ENCODE data around the gene SMYD5. TPM values are rescaled to one million over a fixed set of nuclear protein-coding genes. Genes with fewer than 3 reads are reported as not detected.

The SMYD5 gene
- total and polyA plus RNA-seq, 9 of the 15 experiments (the other 6 are each of a cell fraction or from before 2014, with no cell fraction given): 11.4 to 56.8 (median 32.0) TPM

- TF ChIP-seq RREB1 (CRISPR knock-in tag; IDR thresholded peaks at IDR 0.05) (no peak), TCF7L2 (IDR thresholded peaks at IDR 0.05; ENCODE audit: low read depth, low read length) (no peak), DDX20 (tag; IDR thresholded peaks at IDR 0.05; ENCODE audit: low read depth) (no peak), ZNF398 (CRISPR knock-in tag; IDR thresholded peaks at IDR 0.05) (no peak), KLF6 (CRISPR knock-in tag; IDR thresholded peaks at IDR 0.05; ENCODE audit: borderline replicate concordance) (no peak), HCFC1 (IDR thresholded peaks at IDR 0.05; ENCODE audit: low read depth, low read length) (peak; percentile 32), SRSF9 (IDR thresholded peaks at IDR 0.05; ENCODE audit: borderline replicate concordance, low read depth, low read length) (no peak), ZNF121 (CRISPR knock-in tag; conservative IDR thresholded peaks at IDR 0.05) (no peak), ZBTB9 (CRISPR knock-in tag; IDR thresholded peaks at IDR 0.05) (no peak), TRIM25 (IDR thresholded peaks at IDR 0.05; ENCODE audit: borderline replicate concordance) (no peak), ZNF444 (CRISPR knock-in tag; IDR thresholded peaks at IDR 0.05) (no peak), ZNF12 (CRISPR knock-in tag; IDR thresholded peaks at IDR 0.05) (no peak), VEZF1 (CRISPR knock-in tag; IDR thresholded peaks at IDR 0.05) (peak; percentile 79), MAX (CRISPR knock-in tag; IDR thresholded peaks at IDR 0.05) (peak; percentile 71)
Measured at GRCh38 chr2:73175663-73176204, 38.3 kb upstream of the SMYD5 start (continued).

All from K562 (cell line).